Esophagus squamous epithelium (tissue), 4 donors: ENCODE measurements around the gene APOLD1.

Source experiments
- POLR2A ChIP-seq, 4 donors: fragments of 450-650 bp; IDR thresholded peaks; one replicate each; pipeline ENCODE4 v1.6.1; 2017; ENCODE audit warnings: antibody characterized with exemption in 4 of 4, mild to moderate bottlenecking in 4 of 4, moderate library complexity in 3 of 4
- TF ChIP-seq, protein P1 (sequence below), 6 experiments: fragments of 450-650 bp in 4 of 6; fragments of 200-600 bp in 2 of 6; sonication (generic) in 2 of 6; IDR thresholded peaks; one replicate each; pipeline ENCODE4 v1.5.1; 2016 to 2019; ENCODE audit warnings: antibody characterized with exemption in 6 of 6, mild to moderate bottlenecking in 4 of 6, moderate library complexity in 4 of 6

DNA sequence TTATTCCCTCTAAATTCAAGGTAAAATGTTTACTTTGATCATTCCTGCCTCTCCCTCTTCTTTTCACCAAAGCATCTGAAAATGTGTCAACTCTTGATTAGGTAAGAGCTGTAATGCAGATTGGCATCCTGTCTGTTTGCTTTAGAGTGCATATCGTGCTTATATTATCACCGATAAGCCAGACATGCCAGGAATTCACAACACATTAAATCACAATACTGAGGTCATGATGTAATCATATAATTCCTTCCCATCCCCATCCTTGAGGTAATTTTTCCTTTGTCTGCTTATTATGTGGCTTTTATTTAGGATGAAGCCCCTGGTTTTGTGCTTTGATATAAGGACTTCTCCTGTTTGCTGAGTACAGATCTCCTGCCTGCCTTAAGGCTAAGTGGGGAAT lies 37.8 kb downstream of the APOLD1 start:
- TF ChIP-seq, protein P1, sequence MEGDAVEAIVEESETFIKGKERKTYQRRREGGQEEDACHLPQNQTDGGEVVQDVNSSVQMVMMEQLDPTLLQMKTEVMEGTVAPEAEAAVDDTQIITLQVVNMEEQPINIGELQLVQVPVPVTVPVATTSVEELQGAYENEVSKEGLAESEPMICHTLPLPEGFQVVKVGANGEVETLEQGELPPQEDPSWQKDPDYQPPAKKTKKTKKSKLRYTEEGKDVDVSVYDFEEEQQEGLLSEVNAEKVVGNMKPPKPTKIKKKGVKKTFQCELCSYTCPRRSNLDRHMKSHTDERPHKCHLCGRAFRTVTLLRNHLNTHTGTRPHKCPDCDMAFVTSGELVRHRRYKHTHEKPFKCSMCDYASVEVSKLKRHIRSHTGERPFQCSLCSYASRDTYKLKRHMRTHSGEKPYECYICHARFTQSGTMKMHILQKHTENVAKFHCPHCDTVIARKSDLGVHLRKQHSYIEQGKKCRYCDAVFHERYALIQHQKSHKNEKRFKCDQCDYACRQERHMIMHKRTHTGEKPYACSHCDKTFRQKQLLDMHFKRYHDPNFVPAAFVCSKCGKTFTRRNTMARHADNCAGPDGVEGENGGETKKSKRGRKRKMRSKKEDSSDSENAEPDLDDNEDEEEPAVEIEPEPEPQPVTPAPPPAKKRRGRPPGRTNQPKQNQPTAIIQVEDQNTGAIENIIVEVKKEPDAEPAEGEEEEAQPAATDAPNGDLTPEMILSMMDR (IDR thresholded peaks at IDR 0.05) = no peak
- TF ChIP-seq POLR2A (IDR thresholded peaks at IDR 0.05) = no peak
